Endodermal cell (in vitro differentiated cells): ENCODE measurements around the gene ST6GALNAC1. TPM values are rescaled to one million over a fixed set of nuclear protein-coding genes. Genes with fewer than 3 reads are reported as not detected.

ENCODE experiments used
- DNase-seq: peaks from one replicate; pipeline ENCODE4 v3.0.0-alpha.2; 2017
- H3K27ac ChIP-seq: 2 replicates; pipeline ENCODE4 v1.5.1; 2013; ENCODE audit warnings: mild to moderate bottlenecking, low read depth, low read length, moderate library complexity
- H3K27me3 ChIP-seq: 2 replicates; pipeline ENCODE4 v1.6.1; 2013; ENCODE audit warnings: mild to moderate bottlenecking, low read length, moderate library complexity; ENCODE audit not compliant: insufficient read depth, control insufficient read depth, poor library complexity, severe bottlenecking
- H3K36me3 ChIP-seq: 2 replicates; pipeline ENCODE4 v1.7.0; 2013; ENCODE audit warnings: mild to moderate bottlenecking, low read length, moderate library complexity; ENCODE audit not compliant: control insufficient read depth, insufficient read depth
- H3K4me1 ChIP-seq: one replicate; pipeline ENCODE4 v1.7.0; 2013; ENCODE audit warnings: low read length; ENCODE audit not compliant: control insufficient read depth, insufficient read depth
- H3K4me3 ChIP-seq: 2 replicates; pipeline ENCODE4 v1.5.1; 2013; ENCODE audit warnings: mild to moderate bottlenecking, low read length, moderate library complexity
- H3K9ac ChIP-seq: 2 replicates; pipeline ENCODE4 v1.6.1; 2013; ENCODE audit warnings: mild to moderate bottlenecking, low read length, moderate library complexity; ENCODE audit not compliant: poor library complexity, severe bottlenecking; ENCODE audit errors: extremely low read depth
- H3K9me3 ChIP-seq: 2 replicates; pipeline ENCODE4 v1.6.1; 2013; ENCODE audit warnings: mild to moderate bottlenecking, low read length, moderate library complexity; ENCODE audit not compliant: control insufficient read depth
- H3K27ac Mint-ChIP-seq: 2 replicates; pipeline ENCODE4 v1.8.0; 2020; ENCODE audit warnings: mixed read lengths
- H3K27me3 Mint-ChIP-seq: 2 replicates; pipeline ENCODE4 v1.8.0; 2021; ENCODE audit warnings: mild to moderate bottlenecking, mixed read lengths; ENCODE audit not compliant: insufficient read depth
- H3K36me3 Mint-ChIP-seq: 2 replicates; pipeline ENCODE4 v1.8.0; 2020; ENCODE audit warnings: low read depth, mixed read lengths
- H3K4me1 Mint-ChIP-seq: 2 replicates; pipeline ENCODE4 v1.8.0; 2020; ENCODE audit warnings: mixed read lengths
- H3K4me3 Mint-ChIP-seq: 2 replicates; pipeline ENCODE4 v1.8.0; 2020; ENCODE audit warnings: mild to moderate bottlenecking, moderate library complexity, mixed read lengths
- H3K9me3 Mint-ChIP-seq: 2 replicates; pipeline ENCODE4 v1.8.0; 2020; ENCODE audit warnings: mild to moderate bottlenecking, mixed read lengths
- CTCF ChIP-seq: fragments of 200-600 bp; sonication (generic); conservative IDR thresholded peaks from 2 replicates; pipeline ENCODE4 v1.5.0; 2021; ENCODE audit warnings: antibody characterized with exemption, mild to moderate bottlenecking
- WGBS, 2 experiments: methylation state at CpG; one replicate each; pipeline versions ENCODE4 v1.1.5 to v1.1.7; 2013; ENCODE audit warnings: missing lambda C conversion rate in 2 of 2, mixed read lengths in 1 of 2; ENCODE audit not compliant: insufficient coverage in 1 of 2, insufficient read length in 1 of 2; 5-methylcytosine and 5-hydroxymethylcytosine counted together
- total RNA-seq, 2 donors: library from RNA; stranded (reverse); fragmentation: NEBNext Ultra II Directional in 1 of 2; extraction: Animal tissue kit (Norgen Biotek cat#: 25700) in 1 of 2; gene quantifications; 2 replicates in 1 of 2; 3 replicates in 1 of 2; pipeline ENCODE4 v1.2.1, GENCODE V29; 2021

Gene ST6GALNAC1
- total RNA-seq, 2 donors from 2014 or later: not detected

- TF ChIP-seq CTCF: no peak
- no peak overlapping the region for H3K4me3 Mint-ChIP-seq
- Histone ChIP-seq H3K9ac (no peak overlapping the region), H3K4me1 (no peaks in the 10 kb centered on the region), H3K27ac (no peak overlapping the region), H3K36me3 (no peaks in the 10 kb centered on the region), H3K9me3 (no peaks in the 10 kb centered on the region), H3K4me3 (no peak overlapping the region), H3K27me3 (no peaks in the 10 kb centered on the region)
- no peaks in the 10 kb centered on the region for H3K9me3 Mint-ChIP-seq
- WGBS, 2 experiments: 82 to 93% methylated on average over 9 to 13 of the region's 14 CpGs
- H3K36me3 Mint-ChIP-seq: no peaks in the 10 kb centered on the region
- no peaks in the 10 kb centered on the region for H3K27me3 Mint-ChIP-seq
- peaks cover 16% of the 10 kb centered on the region for H3K4me1 Mint-ChIP-seq
- no peak for DNase-seq
- no peak overlapping the region for H3K27ac Mint-ChIP-seq
Observed at GRCh38 chr17:76667786-76668453, 24.4 kb upstream of the ST6GALNAC1 start.

- Mint-ChIP-seq H3K27ac (no peak overlapping the region), H3K27me3 (no peaks in the 10 kb centered on the region), H3K4me3 (no peak overlapping the region), H3K4me1 (peaks cover 14% of the 10 kb centered on the region), H3K36me3 (no peaks in the 10 kb centered on the region), H3K9me3 (no peaks in the 10 kb centered on the region)
- Histone ChIP-seq H3K9me3 (no peaks in the 10 kb centered on the region), H3K9ac (no peak overlapping the region), H3K27me3 (no peaks in the 10 kb centered on the region), H3K4me3 (no peak overlapping the region), H3K4me1 (no peaks in the 10 kb centered on the region), H3K36me3 (no peaks in the 10 kb centered on the region), H3K27ac (no peak overlapping the region)
- DNase-seq: no peak
- WGBS, 2 experiments: 83 to 87% methylated on average over 2 of the region's 2 CpGs
- no peak for TF ChIP-seq CTCF
Observed at GRCh38 chr17:76667491-76667755, 23.9 kb upstream of the ST6GALNAC1 start.

GRCh38 chr17:76660656-76661042, 17.1 kb upstream of the ST6GALNAC1 start:
- no peak overlapping the region for H3K27ac ChIP-seq
- no peaks in the 10 kb centered on the region for H3K27me3 ChIP-seq
- H3K9ac ChIP-seq: no peak overlapping the region
- no peaks in the 10 kb centered on the region for H3K27me3 Mint-ChIP-seq
- H3K36me3 ChIP-seq: no peaks in the 10 kb centered on the region
- H3K4me1 Mint-ChIP-seq: peaks cover 15% of the 10 kb centered on the region
- no peak for TF ChIP-seq CTCF
- no peak overlapping the region for H3K27ac Mint-ChIP-seq
- no peak overlapping the region for H3K4me3 ChIP-seq
- H3K36me3 Mint-ChIP-seq: no peaks in the 10 kb centered on the region
- DNase-seq: no peak
- peaks cover 4% of the 10 kb centered on the region for H3K4me1 ChIP-seq
- 84% methylated on average over 3 of the region's 3 CpGs; no CpG with 5 or more reads in 1 of the 2 experiments for WGBS, 2 experiments
- no peaks in the 10 kb centered on the region for H3K9me3 Mint-ChIP-seq
- no peak overlapping the region for H3K4me3 Mint-ChIP-seq
- H3K9me3 ChIP-seq: no peaks in the 10 kb centered on the region
